OCI-LY7 (cell line): ENCODE measurements around the gene HOXC9. TPM values are rescaled to one million over a fixed set of nuclear protein-coding genes. Genes with fewer than 3 reads are reported as not detected.

Source experiments
- BruUV-seq: library from RNA; stranded (reverse); fragments of 400-500 nt; replicated peaks from 2 replicates; lab custom pipeline; 2021; lab: Mats Ljungman, UMichigan
- CTCF ChIA-PET: fragments of 300-600 bp; sonication (Branson Sonifier 250); formaldehyde crosslinking; loops from one replicate; lab custom pipeline; 2022; ENCODE audit warnings: antibody characterized with exemption; ENCODE audit not compliant: unreplicated experiment; lab: Charles Lee
- POLR2A ChIA-PET: fragments of 300-600 bp; sonication (Branson Sonifier 250); formaldehyde crosslinking; loops from one replicate; lab custom pipeline; 2022; ENCODE audit warnings: antibody characterized with exemption; lab: Charles Lee
- DNase-seq: peaks from one replicate; pipeline ENCODE4 v3.0.0-alpha.2; 2015; ENCODE audit warnings: low spot score
- H2AFZ ChIP-seq: fragments of 200-600 bp; sonication (generic), shearing (Covaris generic); 2 replicates; pipeline ENCODE4 v1.6.1; 2014; ENCODE audit warnings: mild to moderate bottlenecking, antibody characterized with exemption, low read length, moderate library complexity
- H3K27ac ChIP-seq: fragments of 200-600 bp; sonication (generic); 2 replicates; pipeline ENCODE4 v1.5.1; 2014; ENCODE audit warnings: mixed run types, low read depth, mild to moderate bottlenecking, moderate library complexity, low read length, inconsistent platforms; ENCODE audit not compliant: poor library complexity, severe bottlenecking
- H3K36me3 ChIP-seq: fragments of 200-600 bp; sonication (generic); 2 replicates; pipeline ENCODE4 v1.6.1; 2014; ENCODE audit warnings: mild to moderate bottlenecking, antibody characterized with exemption, low read length, moderate library complexity, mixed read lengths; ENCODE audit not compliant: insufficient read depth
- H3K4me1 ChIP-seq: fragments of 200-600 bp; sonication (generic); 2 replicates; pipeline ENCODE4 v1.5.1; 2014; ENCODE audit warnings: mild to moderate bottlenecking, low read length; ENCODE audit not compliant: insufficient read depth, poor library complexity, severe bottlenecking
- H3K4me2 ChIP-seq: fragments of 200-600 bp; sonication (generic); 2 replicates; pipeline ENCODE4 v1.6.1; 2014; ENCODE audit warnings: mild to moderate bottlenecking, low read length
- H3K4me3 ChIP-seq: fragments of 200-600 bp; sonication (generic); 2 replicates; pipeline ENCODE4 v1.5.1; 2014; ENCODE audit warnings: mild to moderate bottlenecking, low read depth, low read length; ENCODE audit not compliant: poor library complexity, severe bottlenecking
- H3K79me2 ChIP-seq: fragments of 200-600 bp; sonication (generic); 2 replicates; pipeline ENCODE4 v1.6.1; 2016; ENCODE audit warnings: low read depth, mild to moderate bottlenecking, low read length, moderate library complexity, mixed read lengths; ENCODE audit not compliant: insufficient read depth
- H3K9me2 ChIP-seq: fragments of 200-600 bp; sonication (generic); 2 replicates; pipeline ENCODE4 v1.6.1; 2016; ENCODE audit warnings: mild to moderate bottlenecking, low read length, mixed read lengths; ENCODE audit not compliant: insufficient read depth
- H3K9me3 ChIP-seq: fragments of 200-600 bp; sonication (generic); 2 replicates; pipeline ENCODE4 v1.6.1; 2014; ENCODE audit warnings: mild to moderate bottlenecking, mixed run types, low read length, mixed read lengths
- H4K20me1 ChIP-seq: fragments of 200-600 bp; sonication (generic); 2 replicates; pipeline ENCODE4 v1.6.1; 2014; ENCODE audit warnings: mild to moderate bottlenecking, antibody characterized with exemption, low read length, moderate library complexity, mixed read lengths; ENCODE audit not compliant: insufficient read depth
- CTCF ChIP-seq: fragments of 200-600 bp; sonication (generic); conservative IDR thresholded peaks from 2 replicates; pipeline ENCODE4 v1.5.1; 2014; ENCODE audit warnings: mild to moderate bottlenecking, antibody characterized with exemption, low read length, moderate library complexity, mixed read lengths
- EZH2phosphoT487 ChIP-seq: fragments of 200-600 bp; sonication (generic); IDR thresholded peaks from 2 replicates; pipeline ENCODE4 v1.6.1; 2018; ENCODE audit warnings: low read depth, borderline replicate concordance, mild to moderate bottlenecking, mixed run types, antibody characterized with exemption, low read length, moderate library complexity, mixed read lengths
- intact Hi-C: fragments of 100-400 bp; cut with micrococcal nuclease; formaldehyde crosslinking; loops from one replicate; pipeline ENCODE4 v1.10.0; 2022; ENCODE audit not compliant: unreplicated experiment
- total RNA-seq, 2 experiments: library from RNA; depleted of rRNA in 1 of 2; stranded (reverse); fragments of >200 nt in 1 of 2; shearing (Covaris generic) in 1 of 2; gene quantifications; 2 replicates each; pipeline ENCODE4 v1.2.3, GENCODE V29; 2014 to 2022

HOXC9 gene
- total RNA-seq, 2 experiments from 2014 or later, result 0.42 TPM; not detected in 1

- Histone ChIP-seq H3K4me1 (peaks cover 32% of the 10 kb centered on the region), H3K4me2 (no peak overlapping the region), H2AFZ (no peak overlapping the region), H4K20me1 (no peaks in the 10 kb centered on the region), H3K9me3 (no peaks in the 10 kb centered on the region), H3K27ac (no peak overlapping the region), H3K36me3 (no peaks in the 10 kb centered on the region), H3K9me2 (no peaks in the 10 kb centered on the region), H3K79me2 (no peaks in the 10 kb centered on the region), H3K4me3 (no peak overlapping the region)
- intact Hi-C loops, result no loop called here
- ChIA-PET CTCF (no interaction called here), POLR2A (no interaction called here)
- TF ChIP-seq CTCF (no peak), EZH2phosphoT487 (no peak)
- DNase-seq, result no peak
- no TSS peak for BruUV-seq
Measured at GRCh38 chr12:54046809-54047159, 46.8 kb downstream of the HOXC9 start.

- Histone ChIP-seq H3K9me2 (no peaks in the 10 kb centered on the region), H3K9me3 (no peaks in the 10 kb centered on the region), H3K27ac (no peak overlapping the region), H3K4me1 (peaks cover 38% of the 10 kb centered on the region), H4K20me1 (no peaks in the 10 kb centered on the region), H3K4me3 (no peak overlapping the region), H3K4me2 (no peak overlapping the region), H3K36me3 (no peaks in the 10 kb centered on the region), H3K79me2 (no peaks in the 10 kb centered on the region), H2AFZ (no peak overlapping the region)
- POLR2A ChIA-PET, result no interaction called here
- intact Hi-C loops, result no loop called here
- CTCF ChIA-PET, result no interaction called here
- BruUV-seq, result no TSS peak
- DNase-seq, result no peak
- TF ChIP-seq CTCF (no peak), EZH2phosphoT487 (no peak)
Measured at GRCh38 chr12:54047160-54047963, 47.4 kb downstream of the HOXC9 start.

GRCh38 chr12:54047964-54048303 lies 48.0 kb downstream of the HOXC9 start:
- POLR2A ChIA-PET, result no interaction called here
- H3K4me3 ChIP-seq, result no peak overlapping the region
- H3K27ac ChIP-seq, result no peak overlapping the region
- no TSS peak for BruUV-seq
- no peaks in the 10 kb centered on the region for H3K36me3 ChIP-seq
- H3K4me1 ChIP-seq, result peaks cover 42% of the 10 kb centered on the region
- no peak for DNase-seq
- intact Hi-C loops, result no loop called here
- no peak overlapping the region for H3K4me2 ChIP-seq
- no peak overlapping the region for H2AFZ ChIP-seq
- H3K79me2 ChIP-seq, result no peaks in the 10 kb centered on the region
- CTCF ChIA-PET, result no interaction called here
- H3K9me3 ChIP-seq, result no peaks in the 10 kb centered on the region
- no peaks in the 10 kb centered on the region for H3K9me2 ChIP-seq
- TF ChIP-seq CTCF (no peak), EZH2phosphoT487 (no peak)
- no peaks in the 10 kb centered on the region for H4K20me1 ChIP-seq
